ENCODE measurements around the gene SUCLG2. TPM values are rescaled to one million over a fixed set of nuclear protein-coding genes. Genes with fewer than 3 reads are reported as not detected.
"Not testable (repeated sequence)": the region's sequence is repeated elsewhere in the genome, so short reads cannot be mapped to it uniquely, and the experiment has no call there.

The SUCLG2 gene
- total RNA-seq, 2 donors from 2014 or later: 35.8 to 39.5 TPM

DNA sequence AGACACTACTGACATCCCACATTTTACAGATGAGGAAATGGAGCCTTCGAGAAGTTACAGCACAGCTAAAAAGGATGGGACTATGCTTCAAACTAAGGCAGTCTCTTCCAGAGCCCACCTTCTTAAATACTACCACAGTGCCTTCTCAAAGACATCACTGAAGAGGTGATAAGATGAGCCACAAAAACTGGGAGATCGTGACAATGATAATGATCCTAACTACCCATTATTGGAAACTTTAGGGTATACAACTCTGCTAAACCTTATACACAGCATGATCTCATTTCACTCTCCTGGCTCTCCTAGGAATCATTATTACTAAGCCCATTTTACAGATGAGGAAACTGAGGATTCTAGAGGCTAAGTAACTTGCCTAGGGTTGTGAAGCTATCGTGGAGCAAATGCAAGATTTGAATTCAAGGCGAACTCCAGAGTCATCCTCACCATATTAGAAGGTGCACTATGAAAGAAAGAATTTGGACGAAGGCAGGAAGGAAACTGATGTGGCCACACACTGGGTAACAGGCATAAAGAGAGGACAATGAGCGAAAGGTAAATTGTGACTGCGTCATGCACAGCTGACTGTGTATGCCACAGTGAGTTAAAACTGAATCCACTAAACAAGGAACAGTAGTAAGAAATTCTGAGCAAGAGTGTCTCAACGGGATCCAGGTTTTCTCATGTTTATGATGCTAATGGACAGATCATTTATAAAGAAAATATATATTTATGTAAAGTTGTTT, 55.4 kb downstream of the SUCLG2 start:
- Mint-ChIP-seq H3K36me3 (ENCODE audit: insufficient read depth in 2 of 2) (peaks cover 3 to 11% of the 10 kb centered on the region in 2 donors), H3K27ac (peak overlapping the region; percentile 9), H3K9me3 (no peaks in the 10 kb centered on the region), H3K4me3 (no peak overlapping the region), H3K27me3 (ENCODE audit: low read depth) (no peaks in the 10 kb centered on the region), H3K4me1 (ENCODE audit: low read depth) (peaks cover 67% of the 10 kb centered on the region)
- DNase-seq: no peak
- ATAC-seq (replicated peaks in 1 of 2): peak; percentile 37 to 61

DNA sequence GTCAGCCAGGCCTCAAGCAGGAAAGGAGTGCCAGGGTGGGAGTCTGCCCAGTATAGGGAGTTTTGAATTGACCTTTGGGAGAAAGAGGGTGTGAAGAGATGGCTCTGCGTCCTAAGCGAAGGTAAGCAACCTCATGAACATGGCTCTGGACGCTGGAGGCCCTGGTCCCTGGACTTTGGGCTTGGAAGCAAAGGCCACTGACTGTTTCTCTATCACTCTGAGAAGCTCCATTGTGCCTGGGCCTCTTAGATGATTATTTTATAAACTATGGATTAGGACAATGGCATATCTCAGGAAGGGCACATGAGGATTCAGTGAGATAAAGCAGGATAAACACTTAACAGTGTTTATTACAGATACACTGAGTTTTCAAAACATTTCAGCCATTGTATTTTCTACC, 59.0 kb downstream of the SUCLG2 start:
- Mint-ChIP-seq H3K4me1 (ENCODE audit: low read depth) (peaks cover 40% of the 10 kb centered on the region), H3K27me3 (ENCODE audit: low read depth) (no peaks in the 10 kb centered on the region), H3K4me3 (no peak overlapping the region), H3K27ac (no peak overlapping the region), H3K9me3 (peaks cover 0 to 1% of the 10 kb centered on the region in 2 donors), H3K36me3 (ENCODE audit: insufficient read depth in 2 of 2) (peaks cover 3 to 17% of the 10 kb centered on the region in 2 donors)
- no peak for DNase-seq
- no peak for ATAC-seq (replicated peaks in 1 of 2)

GRCh38 chr3:67593761-67594234, 60.6 kb downstream of the SUCLG2 start:
- H3K4me3 Mint-ChIP-seq: no peak overlapping the region
- H3K36me3 Mint-ChIP-seq (ENCODE audit: insufficient read depth in 2 of 2): peaks cover 0 to 10% of the 10 kb centered on the region in 2 donors
- H3K27me3 Mint-ChIP-seq (ENCODE audit: low read depth): no peaks in the 10 kb centered on the region
- peaks cover 30% of the 10 kb centered on the region for H3K4me1 Mint-ChIP-seq (ENCODE audit: low read depth)
- peaks cover 0 to 2% of the 10 kb centered on the region in 2 donors for H3K9me3 Mint-ChIP-seq
- DNase-seq (no peak), ATAC-seq (replicated peaks in 1 of 2) (no peak)
- no peak overlapping the region for H3K27ac Mint-ChIP-seq

- no peak overlapping the region for H3K27ac Mint-ChIP-seq
- no peak for ATAC-seq (replicated peaks in 1 of 2)
- no peak overlapping the region for H3K4me3 Mint-ChIP-seq
- peaks cover 0 to 9% of the 10 kb centered on the region in 2 donors for H3K36me3 Mint-ChIP-seq (ENCODE audit: insufficient read depth in 2 of 2)
- peaks cover 25% of the 10 kb centered on the region for H3K4me1 Mint-ChIP-seq (ENCODE audit: low read depth)
- DNase-seq: no peak
- peaks cover 0 to 2% of the 10 kb centered on the region in 2 donors for H3K9me3 Mint-ChIP-seq
- no peaks in the 10 kb centered on the region for H3K27me3 Mint-ChIP-seq (ENCODE audit: low read depth)
Observed at GRCh38 chr3:67592057-67592456, 62.4 kb downstream of the SUCLG2 start.

DNA sequence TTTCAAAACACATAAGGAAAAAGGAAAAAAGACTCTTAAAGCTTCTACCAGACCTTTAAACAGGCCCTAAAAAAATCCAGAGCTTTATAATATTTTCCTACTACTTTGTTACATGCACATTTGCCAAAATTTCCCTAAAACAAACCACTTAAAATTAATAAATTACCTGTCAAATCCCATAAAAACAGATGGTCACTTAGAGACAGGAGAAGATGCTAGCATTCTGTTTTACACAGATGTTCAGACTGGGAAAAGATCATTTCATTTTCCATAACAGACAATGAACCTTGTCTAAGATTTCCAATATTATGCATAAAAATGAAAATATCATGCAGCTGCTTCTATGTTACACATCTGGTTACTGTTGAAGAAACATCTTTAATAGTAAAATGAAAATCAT, 66.6 kb downstream of the SUCLG2 start:
- no peak overlapping the region for H3K4me3 Mint-ChIP-seq
- H3K9me3 Mint-ChIP-seq: peaks cover 0 to 8% of the 10 kb centered on the region in 2 donors
- H3K27ac Mint-ChIP-seq: no peak overlapping the region
- ATAC-seq (replicated peaks in 1 of 2) (no peak), DNase-seq (no peak)
- H3K36me3 Mint-ChIP-seq (ENCODE audit: insufficient read depth in 2 of 2): peaks cover 3 to 20% of the 10 kb centered on the region in 2 donors
- peaks cover 27% of the 10 kb centered on the region for H3K4me1 Mint-ChIP-seq (ENCODE audit: low read depth)
- no peaks in the 10 kb centered on the region for H3K27me3 Mint-ChIP-seq (ENCODE audit: low read depth)

GRCh38 chr3:67587301-67587700, 67.1 kb downstream of the SUCLG2 start:
- Mint-ChIP-seq H3K9me3 (peaks cover 0 to 8% of the 10 kb centered on the region in 2 donors), H3K36me3 (ENCODE audit: insufficient read depth in 2 of 2) (peaks cover 8 to 20% of the 10 kb centered on the region in 2 donors), H3K4me1 (ENCODE audit: low read depth) (peaks cover 27% of the 10 kb centered on the region), H3K27ac (no peak overlapping the region), H3K27me3 (ENCODE audit: low read depth) (no peaks in the 10 kb centered on the region), H3K4me3 (no peak overlapping the region)
- ATAC-seq (replicated peaks in 1 of 2): no peak
- no peak for DNase-seq

GRCh38 chr3:67584608-67585007, 69.8 kb downstream of the SUCLG2 start:
- Mint-ChIP-seq H3K4me1 (ENCODE audit: low read depth) (peaks cover 27% of the 10 kb centered on the region), H3K36me3 (ENCODE audit: insufficient read depth in 2 of 2) (peaks cover 10 to 11% of the 10 kb centered on the region in 2 donors)
- DNase-seq; H3K9me3 Mint-ChIP-seq; H3K27me3 Mint-ChIP-seq (ENCODE audit: low read depth); ATAC-seq (replicated peaks in 1 of 2); H3K4me3 Mint-ChIP-seq; H3K27ac Mint-ChIP-seq: not testable (repeated sequence)

- ATAC-seq (replicated peaks in 1 of 2): no peak
- H3K36me3 Mint-ChIP-seq (ENCODE audit: insufficient read depth in 2 of 2): peaks cover 14 to 15% of the 10 kb centered on the region in 2 donors
- no peak overlapping the region for H3K4me3 Mint-ChIP-seq
- H3K4me1 Mint-ChIP-seq (ENCODE audit: low read depth): peaks cover 17% of the 10 kb centered on the region
- H3K27me3 Mint-ChIP-seq (ENCODE audit: low read depth): no peaks in the 10 kb centered on the region
- no peak for DNase-seq
- H3K27ac Mint-ChIP-seq: no peak overlapping the region
- H3K9me3 Mint-ChIP-seq: peaks cover 0 to 6% of the 10 kb centered on the region in 2 donors
Observed at GRCh38 chr3:67580430-67581000, 73.9 kb downstream of the SUCLG2 start.

GRCh38 chr3:67578416-67578815, 76.0 kb downstream of the SUCLG2 start:
- no peaks in the 10 kb centered on the region for H3K27me3 Mint-ChIP-seq (ENCODE audit: low read depth)

GRCh38 chr3:67576441-67576840, 78.0 kb downstream of the SUCLG2 start:
- Mint-ChIP-seq H3K36me3 (ENCODE audit: insufficient read depth in 2 of 2) (peaks cover 15 to 33% of the 10 kb centered on the region in 2 donors), H3K27me3 (ENCODE audit: low read depth) (no peaks in the 10 kb centered on the region), H3K4me1 (ENCODE audit: low read depth) (peaks cover 15% of the 10 kb centered on the region), H3K9me3 (peaks cover 2 to 5% of the 10 kb centered on the region in 2 donors), H3K27ac (no peak overlapping the region), H3K4me3 (no peak overlapping the region)
- DNase-seq: no peak
- ATAC-seq (replicated peaks in 1 of 2): no peak

More at GRCh38 chr3:67578416-67578815, 76.0 kb downstream of the SUCLG2 start:
- ATAC-seq (replicated peaks in 1 of 2) (no peak), DNase-seq (no peak)
- Mint-ChIP-seq H3K27ac (no peak overlapping the region), H3K9me3 (peaks cover 0 to 2% of the 10 kb centered on the region in 2 donors), H3K4me3 (no peak overlapping the region), H3K4me1 (ENCODE audit: low read depth) (peaks cover 5% of the 10 kb centered on the region), H3K36me3 (ENCODE audit: insufficient read depth in 2 of 2) (peaks cover 13 to 19% of the 10 kb centered on the region in 2 donors)

GRCh38 chr3:67569324-67569723, 85.1 kb downstream of the SUCLG2 start:
- no peak for ATAC-seq (replicated peaks in 1 of 2)
- H3K4me3 Mint-ChIP-seq: no peak overlapping the region
- peaks cover 11% of the 10 kb centered on the region for H3K4me1 Mint-ChIP-seq (ENCODE audit: low read depth)
- H3K9me3 Mint-ChIP-seq: peaks cover 9 to 12% of the 10 kb centered on the region in 2 donors
- no peaks in the 10 kb centered on the region for H3K27me3 Mint-ChIP-seq (ENCODE audit: low read depth)
- peaks cover 22 to 36% of the 10 kb centered on the region in 2 donors for H3K36me3 Mint-ChIP-seq (ENCODE audit: insufficient read depth in 2 of 2)
- no peak overlapping the region for H3K27ac Mint-ChIP-seq
- no peak for DNase-seq

GRCh38 chr3:67567893-67568292, 86.5 kb downstream of the SUCLG2 start:
- Mint-ChIP-seq H3K27me3 (ENCODE audit: low read depth) (no peaks in the 10 kb centered on the region), H3K27ac (no peak overlapping the region), H3K36me3 (ENCODE audit: insufficient read depth in 2 of 2) (peaks cover 20 to 29% of the 10 kb centered on the region in 2 donors), H3K9me3 (peaks cover 7 to 12% of the 10 kb centered on the region in 2 donors), H3K4me3 (no peak overlapping the region), H3K4me1 (ENCODE audit: low read depth) (peaks cover 10% of the 10 kb centered on the region)
- no peak for ATAC-seq (replicated peaks in 1 of 2)
- no peak for DNase-seq

- H3K4me3 Mint-ChIP-seq: no peak overlapping the region
- H3K4me1 Mint-ChIP-seq (ENCODE audit: low read depth): peaks cover 15% of the 10 kb centered on the region
- H3K27me3 Mint-ChIP-seq (ENCODE audit: low read depth): no peaks in the 10 kb centered on the region
- DNase-seq (no peak), ATAC-seq (replicated peaks in 1 of 2) (no peak)
- H3K27ac Mint-ChIP-seq: no peak overlapping the region
- H3K36me3 Mint-ChIP-seq (ENCODE audit: insufficient read depth in 2 of 2): peaks cover 4 to 10% of the 10 kb centered on the region in 2 donors
- H3K9me3 Mint-ChIP-seq: peaks cover 2 to 4% of the 10 kb centered on the region in 2 donors
Observed at GRCh38 chr3:67564973-67565372, 89.4 kb downstream of the SUCLG2 start.
